Body of pancreas (tissue), 4 donors: Measurements from ENCODE around the gene APLNR.

Experiments used
- POLR2A ChIP-seq, 3 donors: fragments of 450-650 bp; IDR thresholded peaks; one replicate each; pipeline ENCODE4 v1.6.1; 2016; ENCODE audit warnings: antibody characterized with exemption in 3 of 3, mild to moderate bottlenecking in 2 of 3
- TF ChIP-seq, protein P1 (sequence below), 7 experiments: fragments of 450-650 bp in 4 of 7; fragments of 200-600 bp in 3 of 7; sonication (generic) in 3 of 7; IDR thresholded peaks; one replicate each; pipeline ENCODE4 v1.5.1; 2016 to 2019; ENCODE audit warnings: antibody characterized with exemption in 7 of 7

DNA sequence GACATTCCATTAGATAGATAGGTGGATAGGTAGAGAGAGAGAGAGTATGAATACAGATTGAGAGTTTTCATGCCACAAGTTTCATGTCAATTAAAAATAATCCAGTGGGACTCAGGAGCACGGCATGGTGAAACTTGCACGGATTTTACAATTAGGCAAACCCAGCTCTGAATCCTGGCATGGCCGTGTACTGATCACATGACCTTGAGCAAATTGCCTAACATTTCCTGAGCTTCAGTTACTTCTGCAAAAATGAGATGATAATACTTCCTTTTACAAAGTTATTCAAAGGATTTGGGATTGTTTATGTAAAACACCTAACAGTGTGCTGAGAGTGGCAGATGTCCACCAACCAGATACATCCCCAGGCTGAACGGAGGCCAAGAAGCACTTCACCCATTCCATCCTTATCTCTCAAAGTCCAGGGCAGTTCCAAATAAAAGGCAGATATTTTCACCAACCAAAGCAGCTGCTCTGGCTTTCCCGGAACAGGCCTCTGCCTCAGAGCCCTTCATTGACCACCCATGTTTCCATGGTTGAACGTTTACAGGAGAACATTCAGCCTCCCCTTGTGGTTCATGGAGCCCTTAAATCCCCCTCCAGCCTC lies 17.9 kb downstream of the APLNR start:
- TF ChIP-seq, protein P1, sequence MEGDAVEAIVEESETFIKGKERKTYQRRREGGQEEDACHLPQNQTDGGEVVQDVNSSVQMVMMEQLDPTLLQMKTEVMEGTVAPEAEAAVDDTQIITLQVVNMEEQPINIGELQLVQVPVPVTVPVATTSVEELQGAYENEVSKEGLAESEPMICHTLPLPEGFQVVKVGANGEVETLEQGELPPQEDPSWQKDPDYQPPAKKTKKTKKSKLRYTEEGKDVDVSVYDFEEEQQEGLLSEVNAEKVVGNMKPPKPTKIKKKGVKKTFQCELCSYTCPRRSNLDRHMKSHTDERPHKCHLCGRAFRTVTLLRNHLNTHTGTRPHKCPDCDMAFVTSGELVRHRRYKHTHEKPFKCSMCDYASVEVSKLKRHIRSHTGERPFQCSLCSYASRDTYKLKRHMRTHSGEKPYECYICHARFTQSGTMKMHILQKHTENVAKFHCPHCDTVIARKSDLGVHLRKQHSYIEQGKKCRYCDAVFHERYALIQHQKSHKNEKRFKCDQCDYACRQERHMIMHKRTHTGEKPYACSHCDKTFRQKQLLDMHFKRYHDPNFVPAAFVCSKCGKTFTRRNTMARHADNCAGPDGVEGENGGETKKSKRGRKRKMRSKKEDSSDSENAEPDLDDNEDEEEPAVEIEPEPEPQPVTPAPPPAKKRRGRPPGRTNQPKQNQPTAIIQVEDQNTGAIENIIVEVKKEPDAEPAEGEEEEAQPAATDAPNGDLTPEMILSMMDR (IDR thresholded peaks at IDR 0.05): no peak
- no peak for TF ChIP-seq POLR2A (IDR thresholded peaks at IDR 0.05)
